ENCODE measurements around the gene WDCP.

WDCP gene

GRCh38 chr2:24022324-24022974 is 24.7 kb downstream of the WDCP start:
- DNase-seq (ENCODE audit: low read depth): no peak

DNA sequence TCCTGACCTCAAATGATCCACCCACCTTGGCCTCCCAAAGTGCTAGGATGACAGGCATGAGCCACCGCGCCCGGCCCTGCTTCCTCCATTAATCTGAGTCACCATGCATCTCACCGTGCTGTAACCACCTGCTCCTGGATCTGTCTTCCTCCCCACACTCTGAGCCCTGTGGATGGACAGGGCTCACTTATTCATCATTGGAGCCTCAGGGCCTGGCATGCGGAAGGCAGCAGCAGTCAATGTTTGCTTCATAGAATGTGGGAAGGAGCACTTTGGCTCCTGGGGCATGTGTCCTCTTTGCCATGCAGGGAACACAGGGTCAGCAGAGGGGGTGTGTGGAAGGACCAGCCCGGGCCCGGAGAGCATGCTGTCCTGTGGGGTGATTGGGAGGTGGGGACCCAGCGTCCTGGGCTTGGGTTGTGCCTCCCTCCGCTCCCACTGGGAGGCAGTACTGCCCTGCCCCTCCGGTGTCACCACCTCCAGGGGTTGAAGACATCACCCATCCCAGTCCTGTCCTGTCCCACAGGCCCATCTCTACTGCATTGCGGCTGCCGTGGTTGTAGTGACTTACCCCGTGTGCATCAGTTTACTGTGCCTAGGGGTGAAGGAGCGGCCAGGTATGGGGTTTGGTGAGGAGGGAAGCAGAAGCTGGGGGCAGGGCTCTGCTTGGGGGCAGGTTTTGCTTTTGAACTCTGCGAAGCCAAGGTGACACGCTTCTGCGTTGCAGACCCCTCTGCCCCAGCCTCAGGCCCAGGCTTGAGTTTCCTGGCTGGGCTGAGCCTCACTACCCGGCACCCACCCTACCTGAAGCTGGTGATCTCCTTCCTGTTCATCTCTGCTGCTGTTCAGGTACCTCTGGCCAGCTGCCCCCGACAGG is 25.8 kb downstream of the WDCP start:
- DNase-seq (ENCODE audit: low read depth): peak; percentile 22

- no peak for DNase-seq (ENCODE audit: low read depth)
Measured at GRCh38 chr2:24020244-24020643, 26.9 kb downstream of the WDCP start.

- no peak for DNase-seq (ENCODE audit: low read depth)
Measured at GRCh38 chr2:24019729-24020128, 27.5 kb downstream of the WDCP start.

DNA sequence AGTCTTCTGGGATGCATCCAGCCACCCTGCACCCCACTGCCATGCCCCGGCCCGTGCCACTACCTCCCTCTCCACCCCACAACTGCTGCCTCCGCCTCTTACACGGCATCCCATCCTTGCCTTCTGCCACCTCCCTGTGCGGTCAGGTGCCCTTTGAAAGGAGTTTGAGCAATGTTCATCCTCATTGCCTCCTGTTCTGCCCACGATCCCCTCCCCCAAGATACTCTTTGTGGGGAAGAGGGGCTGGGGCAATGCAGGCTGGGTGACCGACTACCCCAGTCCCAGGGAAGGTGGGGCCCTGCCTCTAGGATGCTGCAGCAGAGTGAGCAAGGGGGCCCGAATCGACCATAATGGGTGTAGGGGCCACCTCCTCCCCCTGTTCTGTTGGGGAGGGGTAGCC is 28.9 kb downstream of the WDCP start:
- no peak for DNase-seq (ENCODE audit: low read depth)

DNA sequence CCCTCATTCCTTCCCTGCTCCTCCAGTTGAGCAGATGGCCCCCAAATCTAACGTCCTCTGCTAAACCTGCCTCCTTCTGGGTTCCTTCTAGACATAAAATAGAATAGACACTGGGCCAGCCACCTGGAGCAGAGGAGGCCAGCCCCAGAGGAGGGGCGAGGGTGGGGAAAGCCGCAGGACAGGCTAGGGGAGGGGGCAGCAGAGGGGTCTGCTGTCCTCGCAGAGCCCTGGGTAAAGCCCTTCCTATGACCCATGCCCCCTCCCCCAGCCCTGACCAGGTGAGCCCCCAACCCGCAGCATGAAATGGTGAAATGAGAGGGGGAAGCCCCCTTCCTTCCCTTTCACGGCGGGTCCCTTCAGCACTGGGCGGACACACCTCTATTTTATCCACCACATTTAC is 29.5 kb downstream of the WDCP start:
- no peak for DNase-seq (ENCODE audit: low read depth)

GRCh38 chr2:24016853-24017703 is 30.1 kb downstream of the WDCP start:
- no peak for DNase-seq (ENCODE audit: low read depth)

- peak; percentile 32 for DNase-seq (ENCODE audit: low read depth)
Measured at GRCh38 chr2:24016376-24016761, 30.8 kb downstream of the WDCP start.

DNA sequence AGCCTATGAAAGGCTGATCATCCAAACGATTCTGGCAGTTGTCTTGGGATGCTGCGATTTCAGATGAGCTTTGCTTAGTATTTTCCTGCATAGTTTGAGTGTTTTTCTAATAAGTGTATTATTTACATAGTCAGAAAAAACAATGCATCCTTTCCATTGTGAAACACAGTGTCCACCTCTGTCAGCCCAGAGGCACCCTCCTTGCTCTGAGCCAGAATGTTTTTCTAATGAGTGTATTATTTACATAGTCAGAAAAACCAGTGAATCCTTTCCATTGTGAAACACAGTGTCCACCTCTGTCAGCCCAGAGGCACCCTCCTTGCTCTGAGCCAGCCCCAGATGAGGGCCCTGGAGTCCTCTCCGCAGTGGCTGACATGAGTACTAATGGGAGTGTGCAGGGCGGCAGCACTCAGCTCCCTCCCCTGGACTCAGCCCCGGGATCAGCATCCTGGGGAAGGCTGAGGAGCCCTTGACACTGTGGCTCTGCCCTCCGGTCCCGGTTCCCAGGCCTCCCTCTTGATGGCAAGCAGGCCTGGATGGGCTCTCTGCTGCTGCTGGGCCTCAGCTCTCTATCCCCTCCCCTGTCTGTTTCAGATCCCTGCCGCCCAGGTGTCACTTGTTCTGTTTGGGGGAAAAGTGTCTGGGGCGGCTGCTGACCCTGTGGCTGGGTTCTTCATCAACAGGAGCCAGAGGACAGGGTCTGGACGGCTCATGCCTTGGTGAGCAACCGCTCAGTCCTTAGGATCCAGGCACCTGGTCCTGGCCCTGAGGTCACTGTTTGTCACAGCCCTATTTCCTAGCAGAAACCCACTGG is 31.4 kb downstream of the WDCP start:
- peak; percentile 93 for DNase-seq (ENCODE audit: low read depth)

- peak; percentile 15 for DNase-seq (ENCODE audit: low read depth)
Measured at GRCh38 chr2:24014902-24015301, 32.3 kb downstream of the WDCP start.

DNA sequence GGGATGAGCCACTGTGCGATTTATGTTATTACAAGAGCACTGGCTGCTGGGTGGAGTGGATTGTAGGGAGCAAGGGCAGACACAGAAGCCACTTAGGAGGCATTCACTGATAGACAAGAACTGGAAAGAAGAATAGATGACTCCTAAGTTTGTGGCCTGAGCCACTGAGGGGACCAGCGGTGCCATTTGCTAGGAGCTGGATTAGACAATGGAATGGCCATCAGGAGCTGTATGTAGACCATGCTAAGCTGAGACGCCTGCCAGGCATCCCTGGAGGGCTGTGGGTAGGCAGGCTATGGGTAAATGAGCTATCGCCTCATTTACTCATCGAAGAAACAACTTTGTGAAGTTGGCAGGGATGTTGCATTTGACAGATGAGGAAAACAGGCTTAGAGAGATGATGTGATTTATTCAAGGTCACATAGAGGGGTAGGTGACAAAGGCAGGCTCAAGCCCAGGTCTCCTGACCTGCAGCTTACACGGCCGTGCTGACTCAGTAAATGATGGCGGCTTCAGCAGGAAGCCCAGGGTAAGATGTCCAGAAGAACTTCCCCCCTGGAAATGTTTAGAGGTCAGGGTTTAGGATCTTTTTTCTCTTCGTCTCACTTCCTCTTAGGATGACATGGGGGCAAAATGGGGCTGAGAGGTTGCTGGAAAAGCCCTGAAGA is 34.5 kb downstream of the WDCP start:
- DNase-seq (ENCODE audit: low read depth): no peak

GRCh38 chr2:24011250-24012104 is 35.7 kb downstream of the WDCP start:
- no peak for DNase-seq (ENCODE audit: low read depth)

DNA sequence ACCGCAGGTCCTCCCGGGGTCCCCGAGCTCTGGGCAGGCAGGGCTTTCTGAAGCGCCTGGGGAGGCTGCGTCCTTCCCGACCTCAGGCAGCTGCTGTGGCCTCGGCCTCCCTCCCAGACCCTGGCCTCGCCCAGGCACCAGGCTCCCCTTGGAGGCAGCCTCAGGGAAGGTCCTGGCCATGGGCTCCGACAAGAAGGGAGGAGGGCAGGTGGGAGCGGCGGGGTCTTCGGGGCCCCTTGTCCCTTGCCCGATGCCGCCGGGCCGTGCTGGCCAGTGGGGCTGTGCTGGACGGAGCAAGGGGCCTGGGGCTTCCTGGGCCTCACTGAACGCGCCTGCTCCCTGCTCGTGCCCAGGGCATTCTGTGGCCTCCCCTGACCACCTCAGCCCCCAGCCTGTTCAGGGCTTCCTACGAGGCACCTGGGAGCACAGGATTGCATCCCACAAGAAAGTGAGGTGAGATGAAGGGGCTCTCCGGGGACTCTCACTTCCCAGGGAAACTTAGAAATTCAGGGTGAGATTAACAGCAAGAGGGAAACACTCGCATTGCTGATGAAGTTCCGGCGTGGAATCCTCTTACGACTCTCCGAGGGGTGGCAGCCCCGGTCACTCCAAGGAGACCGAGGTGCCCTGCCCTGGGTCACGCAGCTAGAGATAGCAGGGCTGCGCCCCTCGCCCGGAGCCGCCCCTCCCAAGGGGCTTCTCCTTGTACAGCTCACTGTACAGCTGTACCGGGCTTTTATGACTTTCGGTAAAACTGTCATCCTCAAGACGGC is 36.5 kb downstream of the WDCP start:
- no peak for DNase-seq (ENCODE audit: low read depth)

DNA sequence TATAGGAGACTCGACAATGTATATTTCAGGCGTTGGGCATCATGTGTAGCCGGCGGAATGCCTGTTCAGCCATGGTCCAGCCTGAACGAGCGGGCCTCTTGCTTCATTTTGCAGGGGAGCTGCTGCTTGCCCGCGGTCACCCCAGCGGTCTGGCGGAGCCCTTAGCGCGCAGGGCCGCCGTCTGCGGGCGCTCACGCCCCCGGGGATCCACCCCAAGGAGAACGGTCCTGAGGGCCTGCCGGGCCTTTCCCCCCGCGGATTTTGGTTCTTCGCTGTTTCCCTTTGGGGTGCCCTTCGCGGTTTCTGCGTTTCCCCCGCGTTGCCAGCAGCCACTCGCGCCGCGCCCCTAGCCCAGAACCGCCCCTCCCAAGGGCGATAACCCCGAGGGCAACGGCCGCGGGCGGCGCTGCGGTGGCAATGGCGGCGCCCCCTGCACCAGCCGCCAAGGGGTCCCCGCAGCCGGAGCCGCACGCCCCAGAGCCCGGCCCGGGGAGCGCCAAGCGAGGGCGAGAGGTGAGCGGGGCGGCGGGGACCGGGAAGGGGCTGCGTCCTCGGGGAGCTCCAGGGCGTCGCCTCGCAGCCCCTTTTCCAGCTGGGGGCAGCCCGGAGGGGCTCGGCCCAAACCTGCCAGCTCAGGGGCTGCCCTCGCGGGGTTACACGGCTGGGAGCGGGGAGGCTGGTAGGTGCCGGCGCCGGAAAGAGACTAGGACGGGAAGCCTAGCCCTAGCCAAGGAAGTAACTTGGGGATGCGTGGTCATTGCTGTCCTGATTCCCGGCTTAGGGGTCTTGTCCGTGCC is 37.3 kb downstream of the WDCP start, which contains the start of gene MFSD2B:
Gene MFSD2B, plus strand, starts transcription at position 406 of the 797 bp plus-strand sequence. Its CDS starts 12 bp downstream, at position 418.
- peak; percentile 19 for DNase-seq (ENCODE audit: low read depth)

- DNase-seq (ENCODE audit: low read depth): no peak
Measured at GRCh38 chr2:24009367-24009679, 37.9 kb downstream of the WDCP start.

- DNase-seq (ENCODE audit: low read depth): no peak
Measured at GRCh38 chr2:24008672-24009366, 38.4 kb downstream of the WDCP start.

DNA sequence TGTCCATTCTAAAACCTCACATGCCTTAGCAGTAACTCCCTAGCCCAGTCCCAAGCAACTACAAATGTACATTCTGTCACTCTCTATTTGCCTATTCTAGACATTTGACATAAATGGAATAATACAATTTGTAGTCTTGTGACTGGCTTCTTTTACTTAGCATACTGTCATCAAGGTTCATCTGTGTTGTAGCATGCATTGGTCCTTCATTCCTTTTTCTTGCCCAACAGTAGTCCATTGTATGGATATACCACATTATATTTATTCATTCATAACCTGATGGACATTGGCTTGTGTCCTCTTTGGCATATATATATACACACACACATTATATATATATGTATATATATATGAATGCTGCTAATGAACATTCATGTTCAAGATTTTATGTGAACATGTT is 39.5 kb downstream of the WDCP start:
- no peak for DNase-seq (ENCODE audit: low read depth)

DNA sequence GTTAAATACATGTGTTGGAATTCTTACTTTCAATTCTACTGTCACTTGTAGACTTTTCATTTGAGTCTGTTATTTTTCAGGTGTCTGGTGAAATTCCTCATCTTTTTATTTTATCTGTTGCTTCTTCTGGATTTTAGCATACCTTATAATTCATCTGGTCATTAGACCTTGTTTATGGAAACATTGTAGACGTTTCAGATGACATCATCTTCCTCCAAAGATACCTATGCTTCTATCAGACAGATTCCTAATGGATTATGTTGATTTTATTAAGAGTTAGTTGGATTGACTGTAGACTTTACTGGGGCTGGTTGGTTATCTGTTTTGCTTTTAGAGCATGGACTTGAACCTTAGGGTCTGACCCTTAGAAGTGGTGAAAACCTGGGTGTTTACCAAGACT is 52.6 kb downstream of the WDCP start:
- DNase-seq (ENCODE audit: low read depth): no peak
